Panc1 (cell line): ENCODE results near the gene TMPRSS6.

Experiments
- POLR2AphosphoS5 ChIP-seq: IDR thresholded peaks from 2 replicates; pipeline ENCODE4 v1.6.1; 2012; ENCODE audit warnings: mild to moderate bottlenecking, low read depth, low read length, moderate library complexity
- REST ChIP-seq, 2 experiments: IDR thresholded peaks; 2 replicates each; pipeline ENCODE4 v1.6.1; 2011 to 2012; ENCODE audit warnings: low read depth in 2 of 2, control low read depth in 1 of 2, low read length in 1 of 2, mild to moderate bottlenecking in 1 of 2, moderate library complexity in 1 of 2; ENCODE audit not compliant: insufficient read depth in 1 of 2
- SIN3A ChIP-seq: IDR thresholded peaks from 2 replicates; pipeline ENCODE4 v1.6.1; 2012; ENCODE audit warnings: low read depth, mild to moderate bottlenecking, low read length, moderate library complexity, borderline replicate concordance; ENCODE audit not compliant: insufficient read depth
- TF ChIP-seq, protein P1 (sequence below): fragments of 450-650 bp; IDR thresholded peaks from 2 replicates; pipeline ENCODE4 v1.5.1; 2017; ENCODE audit warnings: mild to moderate bottlenecking

GRCh38 chr22:37138849-37139561, 29.5 kb upstream of the TMPRSS6 start:
- TF ChIP-seq POLR2AphosphoS5 (no peak), REST (IDR thresholded peaks at IDR 0.05; ENCODE audit: insufficient read depth in 1 of 2, low read depth in 2 of 2, low read length in 1 of 2) (no peak), SIN3A (no peak)
- TF ChIP-seq, protein P1, sequence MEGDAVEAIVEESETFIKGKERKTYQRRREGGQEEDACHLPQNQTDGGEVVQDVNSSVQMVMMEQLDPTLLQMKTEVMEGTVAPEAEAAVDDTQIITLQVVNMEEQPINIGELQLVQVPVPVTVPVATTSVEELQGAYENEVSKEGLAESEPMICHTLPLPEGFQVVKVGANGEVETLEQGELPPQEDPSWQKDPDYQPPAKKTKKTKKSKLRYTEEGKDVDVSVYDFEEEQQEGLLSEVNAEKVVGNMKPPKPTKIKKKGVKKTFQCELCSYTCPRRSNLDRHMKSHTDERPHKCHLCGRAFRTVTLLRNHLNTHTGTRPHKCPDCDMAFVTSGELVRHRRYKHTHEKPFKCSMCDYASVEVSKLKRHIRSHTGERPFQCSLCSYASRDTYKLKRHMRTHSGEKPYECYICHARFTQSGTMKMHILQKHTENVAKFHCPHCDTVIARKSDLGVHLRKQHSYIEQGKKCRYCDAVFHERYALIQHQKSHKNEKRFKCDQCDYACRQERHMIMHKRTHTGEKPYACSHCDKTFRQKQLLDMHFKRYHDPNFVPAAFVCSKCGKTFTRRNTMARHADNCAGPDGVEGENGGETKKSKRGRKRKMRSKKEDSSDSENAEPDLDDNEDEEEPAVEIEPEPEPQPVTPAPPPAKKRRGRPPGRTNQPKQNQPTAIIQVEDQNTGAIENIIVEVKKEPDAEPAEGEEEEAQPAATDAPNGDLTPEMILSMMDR = no peak
